ENCODE results near the gene CAT. TPM values are rescaled to one million over a fixed set of nuclear protein-coding genes. Genes with fewer than 3 reads are reported as not detected.

The CAT gene
- total RNA-seq, result 614 TPM

GRCh38 chr11:34438529-34439507 is at the start of gene CAT:
CAT (plus strand) TSS chr11:34438934; CDS start chr11:34439014, 80 bp downstream.
- peak; percentile 83 to 99 (median 98) for DNase-seq (ENCODE audit: low read depth in 2 of 3, low spot score in 2 of 3)

- no peak for DNase-seq (ENCODE audit: low read depth in 2 of 3, low spot score in 2 of 3)
These were observed 43.9 kb upstream of the CAT start for GRCh38 chr11:34394771-34395300.

GRCh38 chr11:34395916-34396550 is 42.7 kb upstream of the CAT start:
- no peak for DNase-seq (ENCODE audit: low read depth in 2 of 3, low spot score in 2 of 3)

GRCh38 chr11:34397120-34397519 is 41.6 kb upstream of the CAT start:
- DNase-seq (ENCODE audit: low read depth in 2 of 3, low spot score in 2 of 3), result no peak

GRCh38 chr11:34397811-34398210 is 40.9 kb upstream of the CAT start:
- no peak for DNase-seq (ENCODE audit: low read depth in 2 of 3, low spot score in 2 of 3)

GRCh38 chr11:34403431-34403830 is 35.3 kb upstream of the CAT start:
- DNase-seq (ENCODE audit: low read depth in 2 of 3, low spot score in 2 of 3), result no peak

- DNase-seq (ENCODE audit: low read depth in 2 of 3, low spot score in 2 of 3), result no peak
These were observed 34.5 kb upstream of the CAT start for GRCh38 chr11:34404280-34404679.

- DNase-seq (ENCODE audit: low read depth in 2 of 3, low spot score in 2 of 3), result no peak
These were observed 33.5 kb upstream of the CAT start for GRCh38 chr11:34405079-34405858.

- DNase-seq (ENCODE audit: low read depth in 2 of 3, low spot score in 2 of 3), result no peak
These were observed 32.3 kb upstream of the CAT start for GRCh38 chr11:34406413-34406812.

GRCh38 chr11:34407121-34407813 is 31.5 kb upstream of the CAT start:
- DNase-seq (ENCODE audit: low read depth in 2 of 3, low spot score in 2 of 3), result no peak

GRCh38 chr11:34408580-34409172 is 30.1 kb upstream of the CAT start:
- DNase-seq (ENCODE audit: low read depth in 2 of 3, low spot score in 2 of 3), result no peak

GRCh38 chr11:34411111-34411510 is 27.6 kb upstream of the CAT start:
- no peak for DNase-seq (ENCODE audit: low read depth in 2 of 3, low spot score in 2 of 3)

GRCh38 chr11:34411791-34412190 is 26.9 kb upstream of the CAT start:
- DNase-seq (ENCODE audit: low read depth in 2 of 3, low spot score in 2 of 3), result no peak

GRCh38 chr11:34413263-34413662 is 25.5 kb upstream of the CAT start:
- DNase-seq (ENCODE audit: low read depth in 2 of 3, low spot score in 2 of 3), result no peak

- no peak for DNase-seq (ENCODE audit: low read depth in 2 of 3, low spot score in 2 of 3)
These were observed 23.2 kb upstream of the CAT start for GRCh38 chr11:34415538-34415937.

- DNase-seq (ENCODE audit: low read depth in 2 of 3, low spot score in 2 of 3), result no peak
These were observed 22.6 kb upstream of the CAT start for GRCh38 chr11:34416088-34416487.

GRCh38 chr11:34416766-34417165 is 22.0 kb upstream of the CAT start:
- DNase-seq (ENCODE audit: low read depth in 2 of 3, low spot score in 2 of 3), result no peak

- DNase-seq (ENCODE audit: low read depth in 2 of 3, low spot score in 2 of 3), result no peak
These were observed 21.5 kb upstream of the CAT start for GRCh38 chr11:34417202-34417601.

GRCh38 chr11:34419158-34419557 is 19.6 kb upstream of the CAT start:
- no peak for DNase-seq (ENCODE audit: low read depth in 2 of 3, low spot score in 2 of 3)

- DNase-seq (ENCODE audit: low read depth in 2 of 3, low spot score in 2 of 3), result no peak
These were observed 15.4 kb upstream of the CAT start for GRCh38 chr11:34423300-34423699.
